Activated CD8-positive, alpha-beta memory T cell treated with anti-CD3 and anti-CD28 coated beads for 24 hours (primary cell): ENCODE results near the gene DIP2B.
"Not testable (repeated sequence)": the region's sequence is repeated elsewhere in the genome, so short reads cannot be mapped to it uniquely, and the experiment has no call there.

Source experiments
- DNase-seq: peaks from one replicate; pipeline ENCODE4 v3.0.0-alpha.2; 2020

Gene DIP2B

DNA sequence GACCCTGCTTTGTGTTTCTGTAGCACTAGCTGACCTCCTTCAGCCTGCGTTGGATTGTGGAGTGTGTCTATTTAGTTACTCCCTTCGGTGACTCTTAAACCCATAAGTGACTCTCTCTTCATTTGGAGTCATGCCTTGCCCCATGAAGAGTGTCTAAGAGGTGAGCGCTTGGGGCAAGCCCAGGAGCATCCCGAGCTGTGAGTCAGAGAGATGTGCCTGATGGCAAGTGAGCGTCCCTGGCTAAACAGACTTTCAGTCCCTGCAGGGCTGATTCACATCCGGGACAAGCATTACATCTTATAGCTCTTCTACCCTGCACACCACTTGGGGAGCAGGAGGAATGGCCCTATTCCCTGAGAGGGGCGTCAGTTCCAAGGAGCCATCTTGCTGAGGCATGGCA is 234.8 kb downstream of the DIP2B start:
- peak; percentile 38 for DNase-seq

DNA sequence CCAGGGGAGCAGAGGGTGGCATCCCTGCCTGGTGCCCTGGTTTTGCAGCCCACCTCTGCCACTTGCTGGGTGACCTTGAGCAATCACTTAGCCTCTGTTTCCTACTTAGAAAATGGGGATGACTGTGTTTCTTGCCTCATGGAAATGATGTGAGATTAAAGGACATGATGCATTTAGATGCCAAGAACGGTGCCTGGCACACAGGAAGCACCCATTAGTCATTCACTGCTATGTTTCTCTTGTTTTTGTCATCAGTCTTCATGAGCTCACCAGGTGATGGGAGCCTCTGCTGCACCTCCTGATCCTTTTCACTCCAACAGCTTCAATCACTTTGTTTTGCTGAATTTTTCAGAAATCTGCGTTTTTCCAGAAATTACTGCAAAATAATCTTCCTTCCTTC is 235.5 kb downstream of the DIP2B start:
- DNase-seq, result peak; percentile 24

DNA sequence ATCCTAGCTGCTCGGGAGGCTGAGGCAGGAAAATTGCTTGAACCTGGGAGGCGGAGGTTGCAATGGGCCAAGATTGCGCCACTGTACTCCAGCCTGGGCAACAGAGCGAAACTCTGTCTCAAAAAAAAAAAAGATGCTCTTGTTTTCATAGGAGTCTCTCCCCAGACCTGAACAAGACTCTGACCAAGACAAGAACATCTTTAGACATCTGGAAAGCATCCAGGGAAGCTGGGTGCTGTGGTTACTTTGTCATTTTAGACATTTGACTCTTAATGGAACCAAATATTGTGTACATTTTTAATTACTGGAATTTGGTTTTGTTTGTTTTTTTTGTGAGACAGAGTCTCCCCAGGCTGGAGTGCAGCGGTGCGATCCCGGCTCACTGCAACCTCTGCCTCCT is 238.0 kb downstream of the DIP2B start:
- peak; percentile 3 for DNase-seq

DNA sequence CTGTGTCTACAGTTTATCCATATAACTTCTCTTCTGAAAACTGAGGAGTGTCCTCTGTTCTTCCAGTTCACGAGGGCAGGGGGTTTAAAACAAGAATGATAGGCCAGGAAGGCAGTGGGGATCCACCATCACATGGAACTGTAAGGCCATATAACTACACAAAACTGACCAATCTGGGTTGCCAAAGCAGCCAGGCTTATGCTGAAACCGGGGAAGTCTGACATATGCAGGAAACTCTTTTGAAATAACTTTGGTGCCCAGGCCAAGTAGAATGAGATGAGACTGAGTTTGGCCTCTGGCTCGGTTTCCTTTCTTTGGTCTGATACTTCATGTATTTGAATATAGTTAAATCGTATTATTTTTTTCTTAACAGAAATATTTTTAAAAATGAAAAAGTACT is 241.1 kb downstream of the DIP2B start:
- DNase-seq, result peak; percentile 11

DNA sequence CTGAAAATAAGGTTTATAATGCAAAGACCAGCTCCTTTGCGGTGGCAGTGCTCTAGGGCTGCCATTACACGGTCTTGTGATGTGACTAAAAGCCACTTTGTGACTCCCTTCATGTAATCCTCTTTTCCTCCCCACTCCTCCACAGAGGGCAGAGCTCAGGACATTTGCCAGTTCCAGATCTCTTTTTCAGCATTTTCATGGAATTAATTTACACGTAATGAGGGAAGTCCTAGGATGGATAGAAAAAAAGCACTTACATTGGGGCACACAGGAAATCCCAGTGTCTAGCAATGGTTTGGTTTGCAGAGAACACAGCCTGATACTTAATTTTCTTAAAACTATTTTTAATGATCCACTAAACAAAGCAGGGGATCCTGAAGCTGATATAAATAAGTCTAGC is 241.6 kb downstream of the DIP2B start:
- DNase-seq, result peak; percentile 24

DNA sequence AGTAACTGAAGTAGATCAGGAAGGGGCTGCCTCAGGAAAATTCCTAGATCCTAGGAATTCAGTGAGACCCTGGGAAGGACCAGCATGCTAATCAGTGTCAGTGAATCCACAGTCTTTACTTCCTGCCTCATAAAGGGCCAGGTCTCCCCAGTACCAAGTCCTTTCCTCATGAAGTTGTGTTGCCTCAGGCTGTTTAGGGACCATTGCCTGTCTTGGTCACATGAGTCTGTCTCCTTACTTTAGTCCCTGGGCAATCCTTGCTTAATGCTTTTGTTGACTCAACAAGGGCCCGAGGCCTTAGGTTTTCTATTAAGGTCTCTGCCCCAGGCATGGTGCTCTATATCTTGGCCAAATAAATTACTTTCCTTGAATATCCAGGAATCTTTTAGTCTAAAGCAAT is 243.0 kb downstream of the DIP2B start:
- peak; percentile 30 for DNase-seq

DNA sequence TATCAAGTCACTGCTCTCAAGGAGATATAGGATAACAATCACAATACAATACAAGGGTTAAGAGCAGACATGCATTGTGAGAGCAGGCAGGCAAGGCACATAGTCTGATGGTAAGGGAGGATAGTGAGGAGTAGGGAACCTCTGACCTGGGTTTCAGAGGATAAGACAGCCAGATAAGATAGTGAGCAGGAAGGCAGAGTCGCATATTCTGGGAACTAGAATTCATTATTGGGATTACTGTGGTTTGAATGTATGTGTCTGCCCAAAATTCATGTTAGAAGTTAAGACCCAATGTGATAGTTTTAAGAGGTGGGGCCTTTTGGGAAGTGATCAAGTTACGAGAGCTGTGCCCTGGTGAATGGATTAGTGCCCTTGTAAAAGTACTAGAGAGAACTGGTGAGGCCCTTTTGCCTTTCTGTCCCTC is 244.7 kb downstream of the DIP2B start:
- DNase-seq, result no peak

DNA sequence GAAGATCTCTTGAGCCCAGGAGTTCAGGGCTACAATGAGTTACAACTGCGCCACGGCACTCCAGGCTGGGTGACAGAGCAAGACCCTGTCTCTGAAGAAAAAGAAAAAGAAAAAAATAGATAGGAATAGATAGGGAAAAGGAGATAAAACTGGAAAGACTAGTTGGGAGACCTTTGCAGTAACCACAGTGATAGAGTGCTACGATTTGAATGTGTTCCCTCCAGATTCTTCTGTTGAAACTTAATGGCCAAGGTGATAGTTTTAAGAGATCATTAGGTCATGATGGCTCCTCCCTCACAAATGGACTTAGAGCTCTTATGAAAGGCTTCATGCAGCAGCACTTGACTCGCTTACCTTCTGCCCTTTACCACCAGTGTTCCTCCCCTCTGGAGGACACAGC is 245.6 kb downstream of the DIP2B start:
- peak; percentile 7 for DNase-seq

DNA sequence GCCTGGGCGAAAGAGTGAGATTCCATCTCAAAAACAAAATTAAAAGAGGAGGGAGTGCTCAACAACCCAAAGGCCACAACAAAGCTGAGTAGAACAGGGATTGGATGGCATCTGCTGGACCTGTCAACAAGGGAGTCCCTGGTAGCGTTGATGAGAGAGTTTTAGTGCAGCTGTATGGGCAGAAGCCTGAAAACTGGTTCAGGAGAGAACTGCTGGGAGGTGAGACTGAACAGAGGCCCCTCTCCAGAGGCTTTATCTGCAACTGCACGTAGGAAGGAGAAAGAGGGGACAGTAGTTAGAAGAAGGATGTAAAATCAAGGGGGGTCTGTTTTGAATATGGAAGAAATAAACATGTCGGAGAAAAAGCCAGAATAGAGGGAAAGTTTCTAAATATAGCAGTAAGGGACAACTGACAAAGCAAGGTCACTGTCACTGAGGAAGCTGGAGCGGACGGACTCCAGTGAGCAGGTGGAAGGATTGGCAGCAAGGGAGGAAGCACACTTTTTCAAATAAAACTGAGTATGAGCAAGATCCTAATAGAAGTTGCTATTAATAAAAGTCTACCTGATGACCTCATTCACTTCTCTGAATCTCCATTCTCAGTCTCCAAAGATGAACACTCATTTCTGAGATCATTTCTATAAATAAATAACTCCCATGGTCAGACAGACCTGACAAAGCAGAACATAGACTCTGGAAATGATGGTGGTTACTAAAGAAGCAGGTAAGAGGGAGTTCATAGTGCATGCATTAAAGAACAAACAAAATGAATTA is 247.3 kb downstream of the DIP2B start:
- DNase-seq, result peak; percentile 41

DNA sequence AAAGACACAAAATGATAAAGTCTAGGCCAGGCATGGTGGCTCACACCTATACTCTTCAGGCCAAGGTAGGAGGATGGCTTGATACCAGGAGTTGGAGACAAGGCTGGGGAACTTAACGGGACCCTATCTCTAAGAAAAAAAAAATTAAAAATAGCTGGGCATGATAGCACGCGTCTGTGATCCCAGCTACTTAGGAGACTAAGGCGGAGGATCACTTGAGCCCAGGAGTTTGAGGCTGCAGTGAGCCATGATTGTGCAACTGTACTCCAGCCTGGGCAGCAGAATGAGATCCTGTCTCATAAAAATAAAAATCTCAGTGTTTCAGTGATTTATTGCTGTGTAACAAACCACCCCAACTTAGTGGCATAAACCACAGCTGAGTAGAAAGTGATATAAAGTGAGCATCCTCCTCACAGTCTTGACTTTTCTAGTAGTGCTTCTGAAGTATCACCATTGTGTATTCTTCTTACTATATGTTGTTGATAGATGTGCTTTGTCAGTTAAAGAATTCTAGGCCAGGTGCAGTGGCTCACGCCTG is 248.5 kb downstream of the DIP2B start:
- peak; percentile 5 for DNase-seq

DNA sequence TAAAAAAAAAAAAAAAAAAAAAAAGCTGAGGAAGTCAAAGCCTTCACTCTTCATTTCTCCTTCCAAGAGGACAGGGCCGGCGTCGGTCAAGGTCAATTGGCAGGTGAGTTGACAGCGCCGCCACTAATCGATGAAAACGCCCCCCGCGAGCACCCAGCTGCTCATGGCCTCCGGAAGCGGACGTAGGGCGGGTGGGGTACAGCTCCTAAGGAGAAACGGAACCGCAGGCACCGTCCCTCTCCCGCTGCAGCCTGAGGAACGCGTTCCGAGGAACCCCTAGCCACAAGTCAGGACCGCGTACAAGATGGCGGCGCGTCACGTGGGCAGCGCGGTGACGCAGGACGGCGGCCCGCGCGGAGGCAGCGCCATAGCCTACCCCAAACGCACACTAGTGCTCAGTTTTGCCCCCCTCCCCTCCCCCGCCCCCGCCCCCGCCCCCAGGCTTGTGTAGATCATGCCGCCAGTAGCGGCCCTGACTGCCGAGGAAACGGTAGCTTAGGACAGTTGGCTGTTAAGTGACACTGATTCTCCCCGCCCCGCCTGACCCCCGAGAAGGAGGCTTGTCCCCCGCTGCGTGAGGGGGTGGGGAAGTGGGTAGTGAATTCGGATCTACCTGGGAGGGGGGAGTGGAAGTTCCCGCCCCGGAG is 259.0 kb downstream of the DIP2B start, which contains the start of gene ATF1:
Gene ATF1, plus strand, starts transcription at position 463 of the 647 bp plus-strand sequence. CDS start 16,045 bp downstream, outside the sequence.
- peak; percentile 93 for DNase-seq

DNA sequence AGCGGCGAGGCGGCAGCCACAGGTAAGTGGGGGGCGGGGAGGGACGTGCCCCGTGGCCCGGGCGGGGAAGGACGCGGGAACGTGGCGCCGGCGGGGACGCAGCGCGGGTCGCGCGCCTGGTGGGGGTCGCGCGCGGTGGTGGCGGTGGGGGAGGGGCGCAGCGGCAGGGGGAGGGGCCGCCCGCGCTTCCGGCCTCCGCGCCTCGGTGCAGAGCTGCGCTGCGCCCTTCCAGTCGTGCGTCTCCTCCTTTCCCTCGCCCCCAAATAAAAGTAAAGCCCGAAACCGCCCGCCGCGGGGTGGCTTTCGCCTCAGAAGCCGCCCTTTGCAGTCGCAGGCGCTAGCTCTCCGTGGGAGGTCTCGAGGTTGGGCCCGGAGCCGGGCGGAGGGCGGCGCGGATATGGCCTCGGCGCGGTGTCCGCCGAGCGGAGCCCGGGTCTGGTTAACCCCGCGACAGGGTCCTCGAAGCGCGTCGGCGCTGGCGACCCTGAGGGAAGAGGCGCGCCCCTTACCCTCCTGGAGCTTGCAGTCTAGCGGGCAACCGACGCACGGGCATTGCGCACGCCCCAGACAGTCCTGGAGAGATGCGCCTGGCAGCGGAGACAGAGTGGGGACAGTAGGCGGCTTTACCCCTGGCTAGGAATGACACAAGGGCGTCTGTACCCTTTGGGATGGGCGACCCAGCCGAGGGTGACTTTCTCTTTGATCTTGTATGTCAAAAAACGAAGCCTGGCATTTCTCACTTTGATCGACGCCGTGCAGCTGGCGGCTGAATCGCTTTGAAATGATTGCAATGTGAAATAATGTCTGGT is 259.7 kb downstream of the DIP2B start:
- no peak for DNase-seq

DNA sequence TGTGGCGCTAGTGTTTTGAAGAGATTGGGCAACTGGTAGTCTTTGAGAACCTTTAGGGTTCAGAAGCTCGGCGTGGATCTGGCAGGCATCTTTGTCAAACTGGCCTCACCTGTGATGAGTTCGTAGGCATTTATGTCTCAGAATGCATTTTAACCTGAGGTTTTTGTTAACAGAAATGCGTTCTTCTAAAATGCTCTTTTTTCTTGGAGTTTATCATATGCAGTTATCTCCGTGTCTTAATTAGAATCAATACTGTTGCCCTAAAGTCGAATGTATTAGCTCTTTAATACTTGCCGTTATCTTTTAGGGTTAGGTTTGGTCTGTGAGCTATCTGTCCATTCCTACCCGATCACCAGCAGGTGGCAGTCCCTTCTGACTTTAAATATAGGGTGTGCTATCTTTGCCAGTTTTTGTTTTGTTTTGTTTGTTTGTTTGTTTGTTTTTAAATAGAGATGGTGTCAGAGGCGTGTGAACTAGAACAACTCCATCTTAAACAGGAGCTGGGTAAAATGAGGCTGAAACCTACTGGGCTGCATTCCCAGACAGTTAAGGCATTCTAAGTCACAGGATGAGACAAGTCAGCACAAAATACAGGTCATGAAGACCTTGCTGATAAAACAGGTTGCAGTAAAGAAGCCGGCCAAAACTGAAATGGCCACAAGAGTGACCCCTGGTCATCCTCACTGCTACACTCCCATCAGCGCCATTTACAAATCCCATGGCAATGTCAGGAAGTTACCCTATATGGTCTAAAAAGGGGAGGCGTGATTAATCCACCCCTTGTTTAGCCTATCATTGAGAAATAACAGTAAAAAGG is 260.5 kb downstream of the DIP2B start:
- DNase-seq, result no peak

DNA sequence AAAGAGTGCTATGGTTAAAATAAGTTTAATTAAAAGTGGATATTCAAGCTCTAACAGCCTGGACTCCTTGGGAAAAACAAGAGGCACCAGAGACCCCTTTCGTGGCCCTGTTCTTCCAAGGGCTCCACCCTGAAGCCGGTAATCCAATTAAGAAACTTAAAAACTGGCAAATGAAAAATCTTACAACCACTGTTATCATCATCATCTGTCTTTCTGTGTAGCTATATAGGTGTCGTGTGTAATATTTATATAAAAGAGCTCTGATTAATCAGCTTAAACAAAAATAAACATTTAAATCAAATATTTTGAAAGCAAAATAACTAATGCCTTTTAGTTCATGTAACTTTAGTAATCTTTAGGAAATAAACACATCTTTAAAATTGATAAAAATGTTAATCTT is 263.6 kb downstream of the DIP2B start:
- DNase-seq, result no peak

DNA sequence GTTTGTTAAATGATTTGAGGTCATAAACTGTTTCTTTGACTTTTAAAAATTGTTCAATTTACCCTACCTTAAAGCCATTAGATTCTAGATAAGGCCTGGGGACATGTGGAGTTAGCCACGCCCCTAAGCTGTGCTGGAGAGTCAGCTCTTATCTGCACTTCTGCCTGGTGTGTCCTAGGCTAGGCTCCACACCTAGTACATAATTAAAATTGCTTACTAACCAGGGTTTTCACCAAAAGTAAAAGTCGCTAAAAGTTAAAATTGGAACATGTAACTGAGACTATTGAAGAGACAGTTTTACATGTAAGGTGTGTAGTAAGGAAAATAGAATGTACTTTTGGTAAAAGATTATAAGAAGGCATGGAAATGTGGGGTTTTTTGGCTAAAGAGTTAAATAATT is 264.0 kb downstream of the DIP2B start:
- DNase-seq, result not testable (repeated sequence)

DNA sequence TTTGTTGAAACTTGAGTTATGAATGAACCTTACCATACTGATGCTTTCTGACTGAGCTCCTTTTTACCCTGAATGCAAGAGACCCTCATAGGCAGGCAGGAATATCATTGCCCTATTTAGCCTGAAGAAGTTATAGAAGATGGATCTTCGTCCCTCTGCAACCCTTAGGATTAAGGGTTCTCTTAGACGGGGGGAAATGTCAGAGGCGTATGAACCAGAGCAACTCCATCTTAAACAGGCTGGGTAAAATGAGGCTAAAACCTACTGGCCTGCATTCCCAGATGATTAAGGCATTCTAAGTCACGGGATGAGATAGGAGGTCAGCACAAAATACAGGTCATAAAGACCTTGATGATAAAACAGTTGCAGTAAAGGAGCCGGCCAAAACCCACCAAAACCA is 266.6 kb downstream of the DIP2B start:
- DNase-seq, result no peak

DNA sequence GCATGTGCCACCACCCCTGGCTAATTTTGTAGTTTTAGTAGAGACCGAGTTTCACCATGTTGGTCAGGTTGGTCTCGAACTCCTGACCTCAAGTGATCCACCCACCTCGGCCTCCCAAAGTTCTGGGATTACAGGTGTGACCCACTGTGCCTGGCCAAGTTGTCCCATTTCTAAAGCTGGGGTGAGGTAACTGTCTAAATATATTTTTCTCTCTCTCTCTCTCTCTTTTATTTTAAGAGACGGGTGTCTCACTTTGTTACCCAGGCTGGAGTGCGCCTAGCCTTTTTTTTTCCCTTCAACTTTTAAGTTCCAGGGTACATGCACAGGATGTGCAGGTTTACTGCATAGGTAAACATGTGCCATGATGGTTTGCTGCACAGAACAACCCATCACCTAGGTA is 267.7 kb downstream of the DIP2B start:
- DNase-seq, result no peak

DNA sequence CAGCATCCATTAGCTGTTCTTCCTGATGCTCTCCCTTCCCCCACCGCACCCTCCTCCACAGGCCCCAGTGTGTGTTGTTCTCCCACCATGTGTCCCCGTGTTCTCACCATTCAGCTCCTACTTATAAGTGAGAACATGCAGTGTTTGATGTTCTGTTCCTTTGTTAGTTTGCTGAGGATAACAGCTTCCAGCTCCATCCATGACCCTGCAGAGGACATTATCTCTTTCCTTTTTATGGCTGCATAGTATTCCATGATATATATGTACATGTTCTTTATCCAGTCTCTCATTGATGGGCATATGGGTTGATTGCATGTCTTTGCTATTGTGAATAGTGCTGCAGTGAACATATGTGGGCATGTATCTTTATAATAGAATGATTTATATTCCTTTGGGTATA is 268.1 kb downstream of the DIP2B start:
- DNase-seq, result no peak

DNA sequence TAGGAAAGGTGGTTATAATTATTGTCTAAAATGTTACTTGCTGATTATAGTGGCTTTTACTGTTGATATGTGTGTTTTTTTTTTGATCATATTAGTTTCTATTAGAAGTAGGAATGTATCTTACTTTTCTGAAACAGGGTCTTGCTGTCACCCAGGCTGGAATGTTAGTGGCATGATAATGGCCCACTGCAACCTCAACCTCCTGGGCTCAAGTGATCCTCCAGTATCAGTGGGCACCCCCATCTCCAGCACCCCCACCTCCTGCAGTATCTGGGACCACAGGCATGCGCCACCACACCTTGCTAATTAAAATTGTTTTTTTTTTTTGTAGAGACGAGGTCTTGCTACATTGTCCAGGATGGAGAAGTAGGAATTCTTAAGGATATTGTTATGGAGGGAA is 270.5 kb downstream of the DIP2B start:
- no peak for DNase-seq

DNA sequence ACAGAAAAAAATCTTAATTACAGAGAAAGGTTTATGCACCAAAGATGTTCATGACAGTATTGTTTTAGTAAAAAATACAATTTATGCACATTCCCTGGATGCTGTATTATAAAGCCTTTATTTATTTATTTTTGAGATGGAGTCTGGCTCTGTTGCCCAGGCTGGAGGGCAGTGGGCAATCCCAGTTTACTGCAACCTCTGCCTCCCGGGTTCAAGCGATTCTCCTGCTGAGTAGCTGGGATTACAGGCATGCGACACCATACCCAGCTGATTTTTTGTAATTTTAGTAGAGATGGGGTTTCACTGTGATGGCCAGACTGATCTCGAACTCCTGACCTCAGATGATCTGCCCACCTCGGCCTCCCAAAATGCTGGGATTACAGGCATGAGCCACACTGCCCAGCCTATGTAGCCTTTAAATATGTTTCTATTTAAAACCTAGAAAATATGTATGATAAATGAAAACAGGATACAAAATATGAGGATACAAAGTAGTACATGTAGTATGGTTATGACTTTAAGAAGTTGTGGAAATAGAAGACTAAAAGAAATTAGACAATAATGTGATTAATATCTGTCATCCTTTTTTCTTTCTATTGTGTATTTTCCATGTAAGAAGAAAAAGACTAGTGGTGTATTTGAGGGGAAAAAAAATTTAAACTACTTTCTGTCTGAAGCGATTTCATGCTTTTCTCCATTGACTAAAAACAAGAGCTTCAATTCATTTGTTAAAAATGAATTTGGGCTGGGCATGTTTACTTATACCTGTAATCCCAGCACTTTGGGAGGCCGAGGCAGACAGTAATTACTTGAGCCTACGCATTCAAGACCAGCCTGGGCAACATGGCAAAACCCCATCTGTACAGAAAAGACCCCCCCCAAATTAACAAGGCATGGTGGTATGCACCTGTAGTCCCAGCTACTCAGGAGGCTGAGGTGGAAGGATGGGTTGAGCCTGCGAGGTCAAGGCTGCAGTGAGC is 272.3 kb downstream of the DIP2B start:
- DNase-seq, result no peak
